ENCODE measurements around the gene POU6F1.

DNA sequence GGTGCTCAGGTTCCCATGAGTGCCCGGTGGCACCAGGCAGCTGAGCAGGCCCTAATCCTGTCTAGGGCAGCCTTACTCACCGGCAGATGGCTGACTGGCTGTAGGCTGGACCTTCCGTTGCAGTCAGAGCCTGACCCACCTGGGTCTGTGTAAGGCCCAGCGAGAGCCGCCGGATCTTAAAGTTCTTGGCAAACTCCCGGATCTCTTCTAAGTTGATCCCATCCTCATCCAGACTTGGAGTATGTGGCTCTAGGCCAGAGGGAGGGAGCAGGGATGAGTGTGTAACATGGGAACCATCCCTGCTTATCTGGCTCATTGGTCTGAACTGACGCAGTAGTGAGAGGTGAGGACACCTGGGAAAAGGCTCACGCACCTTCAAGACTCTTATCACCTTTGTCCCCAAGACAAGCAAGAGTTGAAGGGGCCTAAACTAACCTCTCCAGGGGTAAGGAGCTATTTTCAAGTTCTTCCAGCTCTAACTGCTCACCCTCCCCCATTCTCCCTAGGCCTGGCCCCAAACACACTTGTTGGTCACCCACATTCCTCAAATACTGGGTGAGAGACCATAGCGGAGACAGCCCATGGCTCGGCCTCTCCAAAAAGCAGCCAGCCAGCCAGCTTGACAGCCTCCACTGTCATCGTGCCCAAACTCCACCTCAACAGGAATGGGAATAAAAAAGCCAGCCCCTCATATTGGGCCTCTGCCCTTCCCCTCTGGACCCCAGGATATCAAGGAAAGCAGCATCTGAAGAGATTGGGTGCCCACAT, 26.2 kb downstream of the POU6F1 start:
- TF ChIP-seq ZFP3 (CRISPR knock-in tag; IDR thresholded peaks at IDR 0.05) (no peak), ARNTL (CRISPR knock-in tag; IDR thresholded peaks at IDR 0.05; ENCODE audit: borderline replicate concordance, low read depth) (no peak), PATZ1 (CRISPR knock-in tag; IDR thresholded peaks at IDR 0.05; ENCODE audit: borderline replicate concordance) (no peak), ZFP30 (CRISPR knock-in tag; IDR thresholded peaks at IDR 0.05) (no peak), RARB (CRISPR knock-in tag; IDR thresholded peaks at IDR 0.05) (no peak), TOX (CRISPR knock-in tag; IDR thresholded peaks at IDR 0.05; ENCODE audit: borderline replicate concordance) (no peak), CSDC2 (CRISPR knock-in tag; IDR thresholded peaks at IDR 0.05) (no peak), ISL1 (CRISPR knock-in tag; IDR thresholded peaks at IDR 0.05) (no peak)
- TF ChIP-seq, protein P1, sequence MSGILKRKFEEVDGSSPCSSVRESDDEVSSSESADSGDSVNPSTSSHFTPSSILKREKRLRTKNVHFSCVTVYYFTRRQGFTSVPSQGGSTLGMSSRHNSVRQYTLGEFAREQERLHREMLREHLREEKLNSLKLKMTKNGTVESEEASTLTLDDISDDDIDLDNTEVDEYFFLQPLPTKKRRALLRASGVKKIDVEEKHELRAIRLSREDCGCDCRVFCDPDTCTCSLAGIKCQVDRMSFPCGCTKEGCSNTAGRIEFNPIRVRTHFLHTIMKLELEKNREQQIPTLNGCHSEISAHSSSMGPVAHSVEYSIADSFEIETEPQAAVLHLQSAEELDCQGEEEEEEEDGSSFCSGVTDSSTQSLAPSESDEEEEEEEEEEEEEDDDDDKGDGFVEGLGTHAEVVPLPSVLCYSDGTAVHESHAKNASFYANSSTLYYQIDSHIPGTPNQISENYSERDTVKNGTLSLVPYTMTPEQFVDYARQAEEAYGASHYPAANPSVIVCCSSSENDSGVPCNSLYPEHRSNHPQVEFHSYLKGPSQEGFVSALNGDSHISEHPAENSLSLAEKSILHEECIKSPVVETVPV (CRISPR knock-in tag; IDR thresholded peaks at IDR 0.05): no peak
